Activated CD4-positive, alpha-beta T cell treated with anti-CD3 and anti-CD28 coated beads, Interleukin-2, amount 10 ng/mL, durations not matched to agents 7 days and 5 days (primary cell): ENCODE results near the gene ATP1B4. TPM values are rescaled to one million over a fixed set of nuclear protein-coding genes. Genes with fewer than 3 reads are reported as not detected.
A peak's percentile ranks its signal among the peaks of the same experiment; 100 is the strongest.

Experiments used
- CTCF ChIA-PET: fragments of 350-600 bp; sonication (Branson Sonifier 250); formaldehyde crosslinking; loops from one replicate; lab custom pipeline; 2021; ENCODE audit warnings: antibody characterized with exemption; lab: Charles Lee
- POLR2A ChIA-PET: fragments of 350-600 bp; sonication (Branson Sonifier 250); formaldehyde crosslinking; loops from one replicate; lab custom pipeline; 2021; ENCODE audit warnings: antibody characterized with exemption; lab: Charles Lee
- DNase-seq: peaks from one replicate; pipeline ENCODE4 v3.0.0-alpha.2; 2020
- H3K27ac Mint-ChIP-seq: one replicate; pipeline ENCODE4 v1.8.0; 2021; ENCODE audit warnings: mild to moderate bottlenecking, moderate library complexity, mixed read lengths
- H3K27me3 Mint-ChIP-seq: one replicate; pipeline ENCODE4 v1.8.0; 2021; ENCODE audit warnings: mixed read lengths
- H3K36me3 Mint-ChIP-seq: one replicate; pipeline ENCODE4 v1.8.0; 2021; ENCODE audit warnings: low read depth, mixed read lengths
- H3K4me1 Mint-ChIP-seq: one replicate; pipeline ENCODE4 v1.8.0; 2021; ENCODE audit warnings: mixed read lengths
- H3K4me3 Mint-ChIP-seq: one replicate; pipeline ENCODE4 v1.8.0; 2021; ENCODE audit warnings: mild to moderate bottlenecking, moderate library complexity, mixed read lengths
- H3K9me3 Mint-ChIP-seq: one replicate; pipeline ENCODE4 v1.8.0; 2021; ENCODE audit warnings: mixed read lengths
- total RNA-seq, 2 experiments: library from RNA; stranded (reverse); gene quantifications; one replicate each; pipeline ENCODE4 v1.2.3, GENCODE V29; 2021

The ATP1B4 gene
- total RNA-seq, 2 experiments from 2014 or later = not detected

DNA sequence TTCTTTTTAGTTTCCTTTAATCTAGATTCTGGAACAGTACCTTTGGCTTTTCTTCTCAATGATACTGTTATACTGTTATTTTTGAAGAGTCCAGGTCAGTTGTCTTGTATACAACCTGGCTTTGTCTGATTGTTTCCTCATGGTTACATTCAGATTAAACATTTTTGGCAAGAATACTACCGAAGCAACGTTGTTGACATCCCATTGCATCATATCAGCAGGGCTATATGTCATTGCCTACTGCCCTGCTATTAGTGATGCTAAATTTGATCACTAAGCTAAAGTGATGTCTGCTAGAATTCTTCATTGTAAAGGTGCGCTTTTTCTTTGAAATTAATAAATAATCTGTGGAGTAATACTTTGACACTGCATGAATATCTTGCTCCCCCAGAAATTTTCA lies 5.8 kb upstream of the ATP1B4 start:
- Mint-ChIP-seq H3K4me1 (no peaks in the 10 kb centered on the region), H3K27me3 (no peaks in the 10 kb centered on the region), H3K9me3 (no peaks in the 10 kb centered on the region), H3K36me3 (no peaks in the 10 kb centered on the region), H3K27ac (no peak overlapping the region), H3K4me3 (no peak overlapping the region)
- ChIA-PET POLR2A (no interaction called here), CTCF (no interaction called here)
- no peak for DNase-seq

DNA sequence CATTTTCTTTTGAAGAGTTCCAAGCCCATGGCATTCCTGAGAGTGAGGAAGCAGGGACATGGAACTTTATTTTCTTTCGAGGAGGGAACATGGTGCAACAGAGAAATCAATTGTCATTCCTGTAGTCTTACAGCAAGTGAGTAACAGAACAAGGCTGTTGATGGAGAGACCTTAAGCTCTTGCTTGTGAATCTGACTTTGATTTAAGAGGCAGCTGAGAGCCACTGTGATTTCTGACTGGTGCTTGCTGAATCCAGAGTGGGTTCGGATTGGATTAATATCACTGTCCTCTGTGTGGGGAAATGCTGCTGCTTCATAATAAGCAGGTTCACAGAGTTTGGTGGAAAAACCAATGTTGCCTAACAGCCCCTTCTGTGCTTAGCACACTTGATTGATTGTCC lies 4.7 kb upstream of the ATP1B4 start:
- H3K9me3 Mint-ChIP-seq = no peaks in the 10 kb centered on the region
- no peaks in the 10 kb centered on the region for H3K4me1 Mint-ChIP-seq
- no peaks in the 10 kb centered on the region for H3K27me3 Mint-ChIP-seq
- ChIA-PET POLR2A (no interaction called here), CTCF (no interaction called here)
- no peak for DNase-seq
- H3K4me3 Mint-ChIP-seq = no peak overlapping the region
- no peaks in the 10 kb centered on the region for H3K36me3 Mint-ChIP-seq
- no peak overlapping the region for H3K27ac Mint-ChIP-seq

DNA sequence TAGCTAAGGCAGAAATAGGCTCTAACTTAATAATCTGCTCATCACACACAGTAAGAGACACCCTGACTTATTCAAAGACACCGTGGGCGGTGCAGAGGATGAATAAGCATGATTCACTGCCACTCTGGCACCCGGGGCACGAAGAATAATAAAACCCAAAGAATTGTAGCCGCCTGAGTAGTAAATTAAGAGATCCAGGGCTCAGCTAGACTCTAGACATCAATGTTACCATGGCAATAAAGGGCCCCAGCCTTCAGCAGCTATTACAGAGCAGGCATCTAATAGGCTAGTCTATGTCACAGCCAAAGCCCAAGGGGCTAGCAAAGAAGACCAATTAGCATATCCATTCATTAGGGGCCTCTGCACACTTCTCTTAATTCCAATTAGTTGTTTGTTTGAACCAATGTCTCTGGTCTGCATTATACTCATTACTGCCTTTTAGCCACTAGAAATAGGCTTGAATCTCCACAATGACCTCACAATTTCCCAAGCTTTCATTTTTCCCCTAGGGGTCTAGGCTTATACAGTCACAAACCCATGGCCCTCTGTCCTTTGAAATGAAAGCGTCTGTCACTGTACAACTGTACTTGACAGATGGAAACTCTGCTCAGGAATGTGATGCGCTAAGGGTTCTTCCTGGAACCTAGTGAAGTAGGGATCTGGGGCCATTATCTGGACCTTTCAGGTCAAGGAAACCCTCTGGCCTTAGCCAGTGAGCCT lies 3.0 kb upstream of the ATP1B4 start:
- Mint-ChIP-seq H3K27ac (no peak overlapping the region), H3K4me3 (no peak overlapping the region), H3K36me3 (no peaks in the 10 kb centered on the region), H3K4me1 (no peaks in the 10 kb centered on the region), H3K27me3 (no peaks in the 10 kb centered on the region), H3K9me3 (no peaks in the 10 kb centered on the region)
- ChIA-PET POLR2A (no interaction called here), CTCF (interaction anchor here (0.5 kb wide), 1 partner anchor 1536 kb away, joined by 3 read pairs; no protein-coding TSS in a partner anchor)
- no peak for DNase-seq

DNA sequence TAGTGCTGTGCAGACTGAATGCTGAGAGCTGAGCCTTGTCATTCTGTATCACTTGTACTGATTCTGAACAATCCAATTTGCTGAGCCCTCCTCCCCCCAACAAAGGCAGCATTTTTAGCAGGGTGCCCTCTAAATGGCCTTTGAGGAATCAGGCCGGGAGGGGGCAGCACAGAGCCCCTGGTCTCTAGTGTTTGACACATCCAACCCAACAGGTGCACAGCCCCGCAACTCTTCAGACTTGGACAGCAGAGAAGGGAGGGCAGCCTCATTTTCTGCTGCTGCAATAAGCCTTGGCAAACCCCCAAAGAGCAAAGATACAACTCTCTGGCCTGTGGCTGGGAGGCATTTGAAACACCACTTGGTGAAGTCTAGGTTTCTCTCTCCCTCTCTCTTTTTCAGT lies 3.4 kb downstream of the ATP1B4 start:
- H3K27me3 Mint-ChIP-seq = no peaks in the 10 kb centered on the region
- H3K27ac Mint-ChIP-seq = no peak overlapping the region
- no peaks in the 10 kb centered on the region for H3K4me1 Mint-ChIP-seq
- no peak overlapping the region for H3K4me3 Mint-ChIP-seq
- CTCF ChIA-PET = no interaction called here
- DNase-seq = peak; percentile 45
- no peaks in the 10 kb centered on the region for H3K36me3 Mint-ChIP-seq
- POLR2A ChIA-PET = no interaction called here
- H3K9me3 Mint-ChIP-seq = no peaks in the 10 kb centered on the region

DNA sequence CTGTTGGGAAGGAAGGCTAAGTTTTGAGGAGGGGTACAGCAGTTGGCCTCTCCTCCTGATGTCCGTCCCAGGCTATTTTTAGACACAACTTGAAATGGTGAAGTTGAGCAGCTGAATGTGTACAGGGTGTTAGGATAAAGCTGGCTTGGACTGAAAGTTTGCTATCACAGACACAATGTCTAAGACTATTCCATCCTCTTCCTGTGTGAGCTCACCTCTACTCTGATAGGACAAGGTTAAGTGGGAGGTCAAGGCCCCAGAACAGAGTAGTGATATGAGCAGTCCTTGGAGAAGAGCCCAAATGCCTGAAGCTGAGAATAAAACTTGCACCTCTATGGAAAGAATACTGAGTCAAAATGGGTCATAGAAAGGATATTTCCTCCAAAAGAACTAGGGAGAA lies 4.1 kb downstream of the ATP1B4 start:
- no peak overlapping the region for H3K4me3 Mint-ChIP-seq
- no peaks in the 10 kb centered on the region for H3K27me3 Mint-ChIP-seq
- POLR2A ChIA-PET = no interaction called here

DNA sequence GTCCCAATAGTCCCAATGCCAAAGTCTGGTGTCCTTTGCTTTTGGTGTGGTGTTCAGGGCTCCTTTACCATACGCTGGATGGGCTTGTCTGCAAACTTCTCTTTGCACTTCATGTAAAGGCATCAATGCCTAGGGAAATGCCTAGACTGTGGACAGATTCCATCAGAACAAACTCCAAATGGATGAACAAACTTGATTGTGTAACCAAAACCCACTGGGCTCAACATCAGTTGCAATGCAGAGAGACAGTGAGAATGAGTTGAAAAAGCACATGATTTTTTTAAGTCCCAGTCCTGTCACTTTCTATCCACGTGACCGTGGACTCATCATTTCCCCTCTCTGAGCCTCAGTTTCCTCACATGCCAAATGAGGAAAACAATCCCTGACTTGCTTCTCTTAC lies 4.9 kb downstream of the ATP1B4 start:
- POLR2A ChIA-PET = no interaction called here
- no peaks in the 10 kb centered on the region for H3K27me3 Mint-ChIP-seq
- DNase-seq = no peak
- no peaks in the 10 kb centered on the region for H3K4me1 Mint-ChIP-seq
- no peaks in the 10 kb centered on the region for H3K9me3 Mint-ChIP-seq
- CTCF ChIA-PET = no interaction called here
- no peaks in the 10 kb centered on the region for H3K36me3 Mint-ChIP-seq
- no peak overlapping the region for H3K4me3 Mint-ChIP-seq
- no peak overlapping the region for H3K27ac Mint-ChIP-seq

More for the DNA sequence above, 4.1 kb downstream of the ATP1B4 start:
- DNase-seq = no peak
- H3K27ac Mint-ChIP-seq = no peak overlapping the region
- CTCF ChIA-PET = no interaction called here
- H3K4me1 Mint-ChIP-seq = no peaks in the 10 kb centered on the region
- no peaks in the 10 kb centered on the region for H3K36me3 Mint-ChIP-seq
- no peaks in the 10 kb centered on the region for H3K9me3 Mint-ChIP-seq

DNA sequence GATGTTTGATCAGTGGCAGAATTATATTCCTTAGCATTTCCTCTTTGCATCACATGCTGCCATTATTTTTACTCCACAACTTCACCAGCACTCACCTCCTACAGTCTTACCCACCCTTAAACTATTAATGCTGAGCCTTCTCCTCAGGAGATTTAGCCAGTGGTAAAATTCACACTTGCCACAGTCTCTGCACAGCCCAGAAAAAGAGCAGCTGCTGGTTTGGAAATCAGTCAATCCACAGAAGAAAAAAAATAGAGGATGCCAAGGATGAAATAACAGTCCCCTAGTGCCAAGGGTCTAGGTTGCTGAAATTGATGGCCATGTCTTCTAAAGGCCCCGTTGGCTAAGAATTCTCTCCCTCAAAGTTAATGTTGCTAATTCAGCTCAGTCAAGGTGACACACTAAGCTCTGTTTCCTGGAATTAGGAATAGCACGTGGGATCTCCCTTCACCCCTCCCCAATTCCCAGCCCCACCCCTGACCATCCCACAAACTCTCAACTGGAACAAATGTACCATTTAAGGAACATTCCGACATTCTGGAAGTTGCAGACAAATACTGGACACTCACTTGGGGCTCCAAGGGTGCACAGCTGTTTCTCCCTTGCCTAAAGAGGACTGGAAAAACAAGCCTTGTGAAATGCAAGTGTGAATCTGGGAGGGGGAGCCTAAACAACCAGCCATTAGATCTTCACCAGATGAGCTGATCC lies 5.7 kb downstream of the ATP1B4 start:
- no peak for DNase-seq
- no peaks in the 10 kb centered on the region for H3K27me3 Mint-ChIP-seq
- H3K4me1 Mint-ChIP-seq = no peaks in the 10 kb centered on the region
- no peak overlapping the region for H3K27ac Mint-ChIP-seq
- H3K9me3 Mint-ChIP-seq = no peaks in the 10 kb centered on the region
- H3K36me3 Mint-ChIP-seq = no peaks in the 10 kb centered on the region
- CTCF ChIA-PET = interaction anchor here (1.0 kb wide), 1 partner anchor 14 kb away, joined by 3 read pairs; no protein-coding TSS in a partner anchor
- H3K4me3 Mint-ChIP-seq = no peak overlapping the region
- POLR2A ChIA-PET = no interaction called here

DNA sequence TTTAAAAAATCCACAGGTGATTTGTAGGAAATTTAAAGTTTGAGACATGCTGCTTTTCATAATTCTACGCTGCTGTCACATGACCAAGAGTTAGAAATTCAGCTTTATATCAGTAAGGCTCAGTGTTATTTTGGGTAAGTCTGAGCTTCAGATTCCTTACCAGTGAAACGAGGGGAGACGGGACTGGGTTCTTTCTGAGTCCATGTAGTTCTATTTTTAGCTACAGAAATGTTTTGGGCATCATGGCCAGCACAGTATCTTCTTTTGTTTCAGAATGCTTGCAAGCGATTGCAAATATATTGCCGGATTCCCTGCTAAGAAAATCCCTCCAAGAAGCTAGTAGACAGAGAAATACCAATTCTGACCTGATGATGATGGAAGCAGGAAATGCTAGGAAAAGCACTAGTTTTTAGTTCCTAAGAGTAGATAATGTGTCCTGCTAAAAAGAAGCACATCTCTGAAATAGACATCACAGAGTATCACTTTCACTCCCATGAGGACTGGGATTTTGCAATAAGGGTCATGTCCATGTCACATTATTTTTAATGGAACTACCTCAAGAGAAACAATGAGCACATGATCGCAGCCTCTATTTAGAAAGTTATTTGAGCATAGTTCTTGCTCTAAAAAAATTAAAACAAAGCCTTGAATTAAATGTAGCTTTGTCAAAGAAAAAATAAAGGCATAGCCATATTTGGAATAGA lies 10.9 kb downstream of the ATP1B4 start:
- H3K9me3 Mint-ChIP-seq = no peaks in the 10 kb centered on the region
- H3K4me1 Mint-ChIP-seq = no peaks in the 10 kb centered on the region
- DNase-seq = no peak
- ChIA-PET POLR2A (no interaction called here), CTCF (interaction anchor here (0.6 kb wide), 1 partner anchor 285 kb away, joined by 3 read pairs; no protein-coding TSS in a partner anchor)
- H3K36me3 Mint-ChIP-seq = no peaks in the 10 kb centered on the region
- H3K4me3 Mint-ChIP-seq = no peak overlapping the region
- H3K27ac Mint-ChIP-seq = no peak overlapping the region
- no peaks in the 10 kb centered on the region for H3K27me3 Mint-ChIP-seq

DNA sequence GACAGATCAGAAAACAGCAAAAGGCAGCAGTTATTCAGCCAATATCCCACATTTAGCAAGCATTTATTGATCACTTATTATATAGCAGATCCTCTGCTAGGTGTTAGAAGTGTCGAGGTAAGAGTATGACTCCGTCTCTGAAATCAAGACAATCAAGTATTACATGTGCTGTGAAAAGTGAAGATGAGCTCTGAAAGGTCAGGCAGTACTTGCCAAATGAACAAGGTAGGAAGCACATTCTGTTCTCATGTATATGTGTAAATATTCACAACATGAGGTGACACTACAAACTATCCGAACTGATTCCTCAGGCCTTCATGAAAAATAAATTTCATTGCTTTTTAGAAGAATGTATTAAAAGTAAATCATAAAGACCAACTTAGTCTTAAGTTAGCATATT lies 15.3 kb downstream of the ATP1B4 start:
- ChIA-PET CTCF (no interaction called here), POLR2A (no interaction called here)
- Mint-ChIP-seq H3K4me1 (peaks cover 6% of the 10 kb centered on the region), H3K36me3 (no peaks in the 10 kb centered on the region), H3K4me3 (no peak overlapping the region), H3K27me3 (peaks cover 2% of the 10 kb centered on the region), H3K27ac (peak overlapping the region; percentile 19), H3K9me3 (no peaks in the 10 kb centered on the region)
- no peak for DNase-seq

DNA sequence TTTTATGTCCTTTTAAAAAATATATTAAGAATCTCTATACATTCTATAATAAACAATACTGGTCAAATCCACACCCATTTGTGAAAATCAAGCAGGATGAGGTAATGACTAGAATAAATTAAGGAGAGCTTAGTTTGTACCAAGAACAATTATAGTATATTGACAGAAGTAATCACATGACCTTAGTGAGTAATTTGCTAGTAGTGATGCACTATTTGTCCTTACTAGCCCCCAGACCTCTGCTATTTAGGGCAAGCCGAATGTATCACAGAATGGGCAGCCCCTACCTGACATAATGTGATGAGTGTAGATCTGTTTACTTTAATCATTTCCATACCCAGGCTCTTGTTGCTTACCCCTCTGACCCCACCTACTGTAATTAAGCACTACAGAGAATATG lies 15.8 kb downstream of the ATP1B4 start:
- Mint-ChIP-seq H3K27ac (no peak overlapping the region), H3K4me1 (peaks cover 6% of the 10 kb centered on the region), H3K27me3 (peaks cover 2% of the 10 kb centered on the region), H3K4me3 (no peak overlapping the region), H3K36me3 (no peaks in the 10 kb centered on the region), H3K9me3 (no peaks in the 10 kb centered on the region)
- ChIA-PET POLR2A (no interaction called here), CTCF (no interaction called here)
- no peak for DNase-seq

DNA sequence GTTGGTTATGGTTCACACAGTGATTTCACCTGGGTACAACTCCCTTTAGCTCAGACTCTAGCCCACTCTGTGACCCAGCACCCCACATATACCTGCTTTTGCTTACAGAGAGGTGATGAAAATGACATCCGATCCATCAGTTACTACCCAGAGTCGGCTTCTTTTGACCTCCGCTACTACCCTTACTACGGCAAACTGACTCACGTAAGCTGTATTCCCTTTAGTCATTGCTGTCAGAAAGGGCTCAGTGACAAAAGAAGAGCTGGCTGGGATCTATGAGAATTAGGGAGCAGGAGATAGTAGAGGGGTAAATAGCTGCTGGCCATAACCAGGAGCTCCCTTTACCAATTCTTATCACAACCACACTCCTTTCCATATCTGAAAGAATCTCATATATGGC lies 16.7 kb downstream of the ATP1B4 start:
- H3K4me1 Mint-ChIP-seq = peaks cover 6% of the 10 kb centered on the region
- no peaks in the 10 kb centered on the region for H3K9me3 Mint-ChIP-seq
- no peak overlapping the region for H3K4me3 Mint-ChIP-seq
- no peak for DNase-seq
- H3K27me3 Mint-ChIP-seq = peaks cover 4% of the 10 kb centered on the region
- POLR2A ChIA-PET = no interaction called here
- no peaks in the 10 kb centered on the region for H3K36me3 Mint-ChIP-seq
- CTCF ChIA-PET = no interaction called here
- H3K27ac Mint-ChIP-seq = no peak overlapping the region

DNA sequence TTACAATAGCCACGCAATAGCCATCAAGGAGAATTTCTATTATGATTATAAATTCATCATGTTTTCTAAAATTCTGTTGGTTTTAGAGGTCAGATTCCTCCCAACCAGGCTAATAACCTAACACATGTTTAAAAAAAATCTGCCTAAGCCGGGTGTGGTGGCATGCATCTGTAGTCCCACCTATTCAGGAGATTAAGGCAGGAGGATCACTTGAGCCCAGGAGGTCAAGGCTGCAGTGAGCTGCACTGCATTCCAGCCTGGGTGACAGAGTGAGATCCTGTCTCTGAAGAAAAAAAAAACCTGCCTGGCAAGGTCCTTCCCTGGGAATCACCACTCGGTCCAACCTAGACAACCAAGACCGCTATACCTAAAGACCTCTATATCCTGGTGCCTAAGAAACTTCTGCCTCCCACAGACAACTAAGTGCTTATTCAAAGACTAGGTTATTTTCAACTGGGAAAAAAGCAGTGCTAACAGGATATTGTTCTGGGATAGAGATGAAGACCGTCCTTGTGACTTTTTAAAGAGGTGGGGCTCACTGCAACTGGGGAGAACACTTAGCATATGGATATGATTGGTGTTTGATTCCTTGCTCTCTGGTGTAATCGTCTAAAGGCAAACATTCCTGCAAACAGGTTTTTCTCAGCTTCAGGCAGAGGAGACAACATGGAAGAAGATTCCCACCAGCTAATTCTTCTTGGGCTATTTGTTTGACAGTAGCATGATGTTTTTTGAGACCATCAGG lies 18.2 kb downstream of the ATP1B4 start:
- ChIA-PET POLR2A (no interaction called here), CTCF (no interaction called here)
- peaks cover 4% of the 10 kb centered on the region for H3K27me3 Mint-ChIP-seq
- no peak for DNase-seq
- H3K9me3 Mint-ChIP-seq = no peaks in the 10 kb centered on the region
- H3K36me3 Mint-ChIP-seq = no peaks in the 10 kb centered on the region
- H3K27ac Mint-ChIP-seq = no peak overlapping the region
- H3K4me1 Mint-ChIP-seq = peaks cover 6% of the 10 kb centered on the region
- H3K4me3 Mint-ChIP-seq = no peak overlapping the region
